HepG2 (cell line): ENCODE results near the gene CTXN1. TPM values are rescaled to one million over a fixed set of nuclear protein-coding genes. Genes with fewer than 3 reads are reported as not detected.

Source experiments
- ATF7 ChIP-seq, 2 experiments: fragments of 450-650 bp in 1 of 2; sonication (generic) in 1 of 2; formaldehyde crosslinking in 1 of 2; IDR thresholded peaks; 2 replicates each; pipeline versions ENCODE4 v1.4.0 to v1.6.1; 2016 to 2020; ENCODE audit warnings: antibody characterized with exemption in 1 of 2, mild to moderate bottlenecking in 1 of 2, missing genetic modification reagents in 1 of 2
- CERS6 ChIP-seq: sonication (generic); formaldehyde crosslinking; IDR thresholded peaks from 2 replicates; pipeline ENCODE4 v1.5.0; 2020; ENCODE audit warnings: missing genetic modification reagents
- CREB1 ChIP-seq, 2 experiments: fragments of 450-650 bp in 1 of 2; IDR thresholded peaks; 2 replicates each; pipeline ENCODE4 v1.6.1; 2016 to 2017; ENCODE audit warnings: control low read depth in 1 of 2, mild to moderate bottlenecking in 1 of 2, missing compliant biosample characterization in 1 of 2, missing genetic modification characterization in 1 of 2
- CSRNP2 ChIP-seq: sonication (generic); formaldehyde crosslinking; conservative IDR thresholded peaks from 2 replicates; pipeline ENCODE4 v1.8.0; 2022; ENCODE audit warnings: low read depth, missing genetic modification reagents
- FOXJ3 ChIP-seq: sonication (generic); formaldehyde crosslinking; IDR thresholded peaks from 2 replicates; pipeline ENCODE4 v1.4.0; 2020; ENCODE audit warnings: missing genetic modification reagents, mild to moderate bottlenecking, borderline replicate concordance
- HES4 ChIP-seq: sonication (generic); formaldehyde crosslinking; IDR thresholded peaks from 2 replicates; pipeline ENCODE4 v1.9.0; 2021; ENCODE audit warnings: mild to moderate bottlenecking, missing genetic modification reagents, borderline replicate concordance
- IKZF4 ChIP-seq: sonication (generic); formaldehyde crosslinking; IDR thresholded peaks from 2 replicates; pipeline ENCODE4 v1.5.1; 2020; ENCODE audit warnings: borderline replicate concordance, mild to moderate bottlenecking, low read depth, missing genetic modification reagents; ENCODE audit errors: not compliant biosample characterization
- KLF13 ChIP-seq: sonication (generic); formaldehyde crosslinking; IDR thresholded peaks from 2 replicates; pipeline ENCODE4 v1.4.0; 2020; ENCODE audit warnings: mild to moderate bottlenecking, missing genetic modification reagents
- MIER3 ChIP-seq: IDR thresholded peaks from 2 replicates; pipeline ENCODE4 v1.6.1; 2016; ENCODE audit warnings: missing compliant biosample characterization, borderline replicate concordance
- POLR2AphosphoS5 ChIP-seq: IDR thresholded peaks from 2 replicates; pipeline ENCODE4 v1.6.1; 2012; ENCODE audit warnings: low read depth, low read length
- PPARG ChIP-seq: conservative IDR thresholded peaks from 2 replicates; pipeline ENCODE4 v1.6.1; 2016; ENCODE audit warnings: missing biosample characterization, missing genetic modification reagents
- RFXANK ChIP-seq: IDR thresholded peaks from 2 replicates; pipeline ENCODE4 v1.6.1; 2016
- RNF219 ChIP-seq: sonication (generic); formaldehyde crosslinking; IDR thresholded peaks from 2 replicates; pipeline ENCODE4 v1.5.0; 2020; ENCODE audit warnings: mild to moderate bottlenecking, missing genetic modification reagents
- TBP ChIP-seq: sonication (generic); formaldehyde crosslinking; IDR thresholded peaks from 2 replicates; pipeline ENCODE4 v1.5.0; 2020; ENCODE audit warnings: missing genetic modification reagents
- ZFP91 ChIP-seq: sonication (generic); formaldehyde crosslinking; IDR thresholded peaks from 2 replicates; pipeline ENCODE4 v1.9.0; 2022; ENCODE audit warnings: missing genetic modification reagents, mild to moderate bottlenecking, borderline replicate concordance
- ZFY ChIP-seq: sonication (generic); formaldehyde crosslinking; IDR thresholded peaks from 2 replicates; pipeline ENCODE4 v1.4.0; 2020; ENCODE audit warnings: missing genetic modification reagents
- ZNF12 ChIP-seq: sonication (generic); formaldehyde crosslinking; IDR thresholded peaks from 2 replicates; pipeline ENCODE4 v1.5.0; 2020; ENCODE audit warnings: missing genetic modification reagents
- ZNF335 ChIP-seq: sonication (generic); formaldehyde crosslinking; IDR thresholded peaks from 2 replicates; pipeline ENCODE4 v1.4.0; 2020; ENCODE audit warnings: missing genetic modification reagents
- ZNF784 ChIP-seq: sonication (generic); formaldehyde crosslinking; IDR thresholded peaks from 2 replicates; pipeline ENCODE4 v1.5.1; 2020; ENCODE audit warnings: missing genetic modification reagents, mild to moderate bottlenecking, borderline replicate concordance
- ZNF788 ChIP-seq: sonication (generic); formaldehyde crosslinking; IDR thresholded peaks from 2 replicates; pipeline ENCODE4 v1.5.0; 2020; ENCODE audit warnings: mild to moderate bottlenecking, missing genetic modification reagents, borderline replicate concordance
- ZNF841 ChIP-seq: sonication (generic); formaldehyde crosslinking; IDR thresholded peaks from 2 replicates; pipeline ENCODE4 v1.8.1; 2023; ENCODE audit warnings: missing genetic modification reagents, borderline replicate concordance
- polyA plus RNA-seq, 8 experiments: library from polyadenylated mRNA; depleted of rRNA in 3 of 8; stranded (reverse) in 7 of 8; unstranded in 1 of 8; fragments of >200 nt; fragmentation: Illumina TruSeq in 4 of 8; extraction: Trizol in 4 of 8; gene quantifications; 2 replicates each; pipeline versions ENCODE4 v1.2.1 to v1.2.3, GENCODE V29; 2011 to 2016; ENCODE audit warnings: low read depth in 4 of 8, missing spikeins in 1 of 8, mixed read lengths in 1 of 8; ENCODE audit not compliant: insufficient read depth in 1 of 8
- total RNA-seq, 5 experiments: library from RNA; depleted of rRNA; stranded (reverse); fragments of >200 nt; fragmentation: Illumina TruSeq; extraction: Trizol; gene quantifications; 2 replicates each; pipeline ENCODE4 v1.2.3, GENCODE V29; 2016; ENCODE audit warnings: low read depth in 1 of 5

Gene CTXN1
- total and polyA plus RNA-seq, 2 of the 13 experiments (the other 11 are each of a cell fraction or from before 2014, with no cell fraction given) = 0.11 TPM; not detected in 1

- TF ChIP-seq CERS6 (CRISPR knock-in tag) (no peak), ZNF784 (CRISPR knock-in tag) (no peak; the same call in 1 of the 2 replicates), POLR2AphosphoS5 (no peak), ZNF841 (CRISPR knock-in tag) (no peak), ATF7 (IDR thresholded peaks at IDR 0.05) (no peak), ATF7 (CRISPR knock-in tag; IDR thresholded peaks at IDR 0.05) (no peak), RNF219 (CRISPR knock-in tag) (no peak), RFXANK (CRISPR knock-in tag) (no peak), HES4 (CRISPR knock-in tag) (peak; percentile 43), ZFP91 (peak; percentile 36; the same call in 1 of the 2 replicates), ZFY (CRISPR knock-in tag) (peak; percentile 71), KLF13 (no peak), CSRNP2 (CRISPR knock-in tag) (no peak), ZNF788 (peak; percentile 15; the same call in 1 of the 2 replicates), ZNF335 (CRISPR knock-in tag) (no peak), PPARG (CRISPR knock-in tag) (no peak), ZNF12 (CRISPR knock-in tag) (no peak), TBP (CRISPR knock-in tag) (no peak), MIER3 (CRISPR knock-in tag) (no peak), FOXJ3 (CRISPR knock-in tag) (no peak), CREB1 (IDR thresholded peaks at IDR 0.05) (no peak), CREB1 (CRISPR knock-in tag; IDR thresholded peaks at IDR 0.05) (no peak), IKZF4 (CRISPR knock-in tag) (no peak)
Measured at GRCh38 chr19:7916103-7916954, 9.6 kb downstream of the CTXN1 start (continued).
